HEK293 (cell line): ENCODE data around the gene ATP8B1.
A peak's percentile ranks its signal among the peaks of the same experiment; 100 is the strongest.

ENCODE experiments used
- CTCF ChIA-PET: fragments of 350-600 bp; formaldehyde crosslinking; extraction: SDS; loops from one replicate; lab custom pipeline; 2021; ENCODE audit warnings: antibody characterized with exemption; lab: Yijun Ruan, JAX
- POLR2A ChIA-PET: fragments of 300-600 bp; formaldehyde crosslinking; extraction: SDS; loops from one replicate; lab custom pipeline; 2020; ENCODE audit warnings: antibody characterized with exemption, inconsistent platforms; lab: Yijun Ruan, JAX
- H3K27ac ChIP-seq: fragments of 200-500 bp; sonication (Bioruptor generic); 2 replicates; pipeline ENCODE4 v1.5.1; 2014; ENCODE audit warnings: low read depth, low read length, control low read depth, inconsistent platforms; ENCODE audit errors: extremely low read depth
- H3K36me3 ChIP-seq, 2 experiments: fragments of 200-500 bp in 1 of 2; sonication (Bioruptor generic) in 1 of 2; 1 replicate in 1 of 2; 2 replicates in 1 of 2; pipeline ENCODE4 v1.5.1; 2014 to 2017; ENCODE audit warnings: inconsistent platforms in 2 of 2, low read length in 2 of 2; ENCODE audit not compliant: control insufficient read depth in 2 of 2, insufficient read depth in 1 of 2
- H3K4me1 ChIP-seq: fragments of 200-500 bp; sonication (Bioruptor generic); 2 replicates; pipeline ENCODE4 v1.5.1; 2014; ENCODE audit warnings: mild to moderate bottlenecking, low read length, inconsistent platforms; ENCODE audit not compliant: control insufficient read depth, insufficient read depth
- H3K4me3 ChIP-seq: 2 replicates; pipeline ENCODE4 v1.5.1; 2011; ENCODE audit warnings: low read depth, mild to moderate bottlenecking, control low read depth, low read length, moderate library complexity
- H3K9me3 ChIP-seq: fragments of 200-500 bp; sonication (Bioruptor generic); 2 replicates; pipeline ENCODE4 v1.5.1; 2014; ENCODE audit warnings: low read depth, low read length, inconsistent platforms; ENCODE audit not compliant: control insufficient read depth, insufficient read depth
- PRDM2 ChIP-seq: fragments of 450-650 bp; formaldehyde crosslinking; IDR thresholded peaks from 2 replicates; pipeline ENCODE4 v1.5.1; 2016; ENCODE audit warnings: missing biosample characterization, missing genetic modification characterization, borderline replicate concordance
- ZBTB21 ChIP-seq: fragments of 450-650 bp; formaldehyde crosslinking; IDR thresholded peaks from 2 replicates; pipeline ENCODE4 v1.5.1; 2017; ENCODE audit warnings: missing biosample characterization, missing genetic modification characterization
- ZFHX2 ChIP-seq: fragments of 450-650 bp; formaldehyde crosslinking; conservative IDR thresholded peaks from 2 replicates; pipeline ENCODE4 v1.5.1; 2016; ENCODE audit warnings: missing biosample characterization, missing genetic modification characterization
- ZNF132 ChIP-seq: fragments of 450-650 bp; formaldehyde crosslinking; IDR thresholded peaks from 2 replicates; pipeline ENCODE4 v1.5.1; 2017; ENCODE audit warnings: missing biosample characterization, missing genetic modification characterization, borderline replicate concordance
- ZNF138 ChIP-seq: fragments of 450-650 bp; formaldehyde crosslinking; IDR thresholded peaks from 2 replicates; pipeline ENCODE4 v1.5.1; 2016; ENCODE audit warnings: missing biosample characterization, missing genetic modification characterization, borderline replicate concordance
- ZNF2 ChIP-seq: fragments of 450-650 bp; formaldehyde crosslinking; IDR thresholded peaks from 2 replicates; pipeline ENCODE4 v1.5.1; 2016; ENCODE audit warnings: missing biosample characterization, missing genetic modification characterization
- ZNF341 ChIP-seq: fragments of 450-650 bp; formaldehyde crosslinking; IDR thresholded peaks from 2 replicates; pipeline ENCODE4; 2016; ENCODE audit warnings: low read depth, missing biosample characterization, missing genetic modification characterization
- ZNF544 ChIP-seq: fragments of 450-650 bp; formaldehyde crosslinking; IDR thresholded peaks from 2 replicates; pipeline ENCODE4 v1.5.0; 2017; ENCODE audit warnings: missing biosample characterization, missing genetic modification characterization
- ZNF658 ChIP-seq: fragments of 450-650 bp; formaldehyde crosslinking; IDR thresholded peaks from 2 replicates; pipeline ENCODE4; 2016; ENCODE audit warnings: missing biosample characterization, missing genetic modification characterization
- ZNF664 ChIP-seq: fragments of 450-650 bp; formaldehyde crosslinking; IDR thresholded peaks from 2 replicates; pipeline ENCODE4 v1.5.1; 2016; ENCODE audit warnings: missing biosample characterization, missing genetic modification characterization
- ZNF768 ChIP-seq: fragments of 450-650 bp; formaldehyde crosslinking; IDR thresholded peaks from 2 replicates; pipeline ENCODE4 v1.5.1; 2018; ENCODE audit warnings: missing biosample characterization, mild to moderate bottlenecking, missing genetic modification characterization
- ZNF777 ChIP-seq: fragments of 450-650 bp; formaldehyde crosslinking; IDR thresholded peaks from 2 replicates; pipeline ENCODE4 v1.5.1; 2017; ENCODE audit warnings: missing biosample characterization, missing genetic modification characterization, borderline replicate concordance
- TF ChIP-seq, protein P1 (sequence below): fragments of 450-650 bp; formaldehyde crosslinking; IDR thresholded peaks from 2 replicates; pipeline ENCODE4 v1.5.1; 2016; ENCODE audit warnings: missing biosample characterization, missing genetic modification characterization

ATP8B1 gene

GRCh38 chr18:57696271-57696670 is 106.8 kb downstream of the ATP8B1 start (continued):
- no peak for TF ChIP-seq ZNF341 (tag by site-specific recombination)
- TF ChIP-seq ZNF138 (tag by site-specific recombination) = no peak

DNA sequence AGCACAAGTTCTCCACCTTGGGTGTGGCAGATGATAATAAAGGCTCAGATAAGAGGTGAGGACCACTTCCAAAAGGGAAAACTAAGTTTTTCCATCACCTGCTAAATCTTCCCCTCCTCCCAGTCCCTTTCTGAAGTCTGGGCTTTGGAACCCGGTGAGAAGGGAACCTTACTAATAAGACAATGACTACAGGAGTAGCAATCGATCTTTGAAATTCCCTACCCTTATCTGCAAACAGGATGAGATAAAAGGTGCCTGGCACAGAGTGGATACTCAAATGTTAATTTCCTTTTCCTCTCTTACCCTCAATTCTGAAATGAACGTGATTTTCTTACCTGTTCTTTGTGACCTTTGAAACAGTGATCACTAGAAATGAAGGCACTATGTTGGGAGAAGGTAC is 111.8 kb downstream of the ATP8B1 start:
- H3K4me1 ChIP-seq = no peaks in the 10 kb centered on the region
- TF ChIP-seq ZNF768 (tag by site-specific recombination) (no peak), ZBTB21 (no peak), ZNF544 (tag by site-specific recombination) (no peak)
- TF ChIP-seq, all 188 proteins: peak for 0

GRCh38 chr18:57687970-57688369 is 115.1 kb downstream of the ATP8B1 start:
- TF ChIP-seq ZNF658 (tag by site-specific recombination) (no peak), ZNF132 (tag by site-specific recombination) (no peak), ZNF664 (tag by site-specific recombination) (no peak), ZNF2 (tag by site-specific recombination) (no peak), ZNF777 (tag by site-specific recombination) (no peak), ZFHX2 (tag by site-specific recombination) (no peak), PRDM2 (tag by site-specific recombination) (no peak)
- TF ChIP-seq, protein P1, sequence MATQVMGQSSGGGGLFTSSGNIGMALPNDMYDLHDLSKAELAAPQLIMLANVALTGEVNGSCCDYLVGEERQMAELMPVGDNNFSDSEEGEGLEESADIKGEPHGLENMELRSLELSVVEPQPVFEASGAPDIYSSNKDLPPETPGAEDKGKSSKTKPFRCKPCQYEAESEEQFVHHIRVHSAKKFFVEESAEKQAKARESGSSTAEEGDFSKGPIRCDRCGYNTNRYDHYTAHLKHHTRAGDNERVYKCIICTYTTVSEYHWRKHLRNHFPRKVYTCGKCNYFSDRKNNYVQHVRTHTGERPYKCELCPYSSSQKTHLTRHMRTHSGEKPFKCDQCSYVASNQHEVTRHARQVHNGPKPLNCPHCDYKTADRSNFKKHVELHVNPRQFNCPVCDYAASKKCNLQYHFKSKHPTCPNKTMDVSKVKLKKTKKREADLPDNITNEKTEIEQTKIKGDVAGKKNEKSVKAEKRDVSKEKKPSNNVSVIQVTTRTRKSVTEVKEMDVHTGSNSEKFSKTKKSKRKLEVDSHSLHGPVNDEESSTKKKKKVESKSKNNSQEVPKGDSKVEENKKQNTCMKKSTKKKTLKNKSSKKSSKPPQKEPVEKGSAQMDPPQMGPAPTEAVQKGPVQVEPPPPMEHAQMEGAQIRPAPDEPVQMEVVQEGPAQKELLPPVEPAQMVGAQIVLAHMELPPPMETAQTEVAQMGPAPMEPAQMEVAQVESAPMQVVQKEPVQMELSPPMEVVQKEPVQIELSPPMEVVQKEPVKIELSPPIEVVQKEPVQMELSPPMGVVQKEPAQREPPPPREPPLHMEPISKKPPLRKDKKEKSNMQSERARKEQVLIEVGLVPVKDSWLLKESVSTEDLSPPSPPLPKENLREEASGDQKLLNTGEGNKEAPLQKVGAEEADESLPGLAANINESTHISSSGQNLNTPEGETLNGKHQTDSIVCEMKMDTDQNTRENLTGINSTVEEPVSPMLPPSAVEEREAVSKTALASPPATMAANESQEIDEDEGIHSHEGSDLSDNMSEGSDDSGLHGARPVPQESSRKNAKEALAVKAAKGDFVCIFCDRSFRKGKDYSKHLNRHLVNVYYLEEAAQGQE (tag by site-specific recombination) = peak; percentile 86
- H3K27ac ChIP-seq = no peak overlapping the region
- ChIA-PET POLR2A (no interaction called here), CTCF (no interaction called here)
- no peaks in the 10 kb centered on the region; a peak in 1 of 3 replicates for H3K36me3 ChIP-seq
- H3K4me3 ChIP-seq = no peak overlapping the region
- no peaks in the 10 kb centered on the region for H3K9me3 ChIP-seq
- no peaks in the 10 kb centered on the region for H3K4me1 ChIP-seq

More for the DNA sequence above, 111.8 kb downstream of the ATP8B1 start:
- Histone ChIP-seq H3K27ac (no peak overlapping the region), H3K4me3 (no peak overlapping the region), H3K9me3 (no peaks in the 10 kb centered on the region), H3K36me3 (no peaks in the 10 kb centered on the region; a peak in 1 of 3 replicates)
- ChIA-PET POLR2A (no interaction called here), CTCF (no interaction called here)
